ENCODE measurements around the gene TDG. TPM values are rescaled to one million over a fixed set of nuclear protein-coding genes. Genes with fewer than 3 reads are reported as not detected.

Gene TDG
- total RNA-seq, 1 experiment from 2014 or later, result 70.3 TPM

DNA sequence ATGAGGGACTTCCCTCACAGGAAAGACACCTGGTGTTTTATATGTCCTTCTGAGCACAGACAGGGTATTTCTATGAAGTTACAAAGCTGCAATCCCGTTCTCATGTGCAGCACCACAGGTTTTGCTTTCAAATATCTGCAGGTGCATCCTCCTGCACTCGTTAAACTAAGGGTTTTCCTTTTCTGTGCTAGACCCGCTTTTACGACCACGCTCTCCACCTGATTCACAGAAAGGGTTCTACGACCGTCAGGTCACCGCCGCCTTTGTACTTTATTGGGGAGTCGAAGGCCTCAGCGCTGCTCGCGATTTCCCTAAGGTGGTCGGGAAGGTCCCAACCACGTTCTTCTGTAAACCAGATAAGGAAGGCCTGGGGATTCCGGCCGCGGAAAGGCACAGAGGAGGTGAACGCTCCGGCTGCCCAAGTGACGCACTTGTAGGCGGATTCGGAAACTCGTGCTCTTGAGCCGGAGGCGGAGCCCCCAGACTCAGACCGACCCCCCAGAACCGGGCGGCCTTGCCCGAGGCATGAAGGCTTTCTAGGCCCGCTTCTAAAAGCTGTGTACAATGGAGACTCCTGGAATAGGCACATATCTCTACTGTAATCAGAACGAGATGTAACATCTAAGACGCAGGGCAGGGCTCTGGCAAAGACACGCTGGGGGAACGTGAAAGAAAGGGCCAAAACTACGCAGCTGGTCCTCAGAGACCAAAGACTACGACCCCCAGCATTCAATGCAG, 36.5 kb upstream of the TDG start:
- no peak overlapping the region for H2AK5ac ChIP-seq (ENCODE audit: insufficient read length, low read length)
- H3K23me2 ChIP-seq (ENCODE audit: insufficient read length, low read depth, low read length, poor library complexity, severe bottlenecking), result peaks cover 15% of the 10 kb centered on the region
- H3K4ac ChIP-seq (ENCODE audit: low read depth, low read length), result no peak overlapping the region
- peak overlapping the region; percentile 51 for H3K27ac ChIP-seq (ENCODE audit: insufficient read length, low read depth, low read length)
- H2BK120ac ChIP-seq (ENCODE audit: low read depth, low read length, poor library complexity, severe bottlenecking), result no peak overlapping the region
- H3K23ac ChIP-seq (ENCODE audit: insufficient read length, low read depth, low read length), result no peak overlapping the region
- no peak overlapping the region for H3T11ph ChIP-seq (ENCODE audit: low read length)
- Mint-ChIP-seq H3K4me1 (peaks cover 25 to 31% of the 10 kb centered on the region in 2 experiments), H3K4me3 (peak overlapping the region; percentile 80 to 91), H3K36me3 (ENCODE audit: insufficient read depth in 1 of 3, low read depth in 3 of 3) (peaks cover 28 to 35% (median 28%) of the 10 kb centered on the region in 3 experiments), H3K27ac (peak overlapping the region; percentile 98 to 100 (median 99)), H3K27me3 (ENCODE audit: low read depth) (no peaks in the 10 kb centered on the region), H3K9me3 (no peaks in the 10 kb centered on the region)
- peaks cover 4% of the 10 kb centered on the region for H3K79me1 ChIP-seq (ENCODE audit: insufficient read depth, low read depth, low read length, poor library complexity, severe bottlenecking)
- no CpG with 5 or more reads among the region's 37 CpGs for WGBS (ENCODE audit: extremely low coverage, insufficient read length, low lambda C conversion rate)
- peak overlapping the region; percentile 77 for H3K18ac ChIP-seq (ENCODE audit: insufficient read length, low read depth, low read length)
- TF ChIP-seq CTCF (conservative IDR thresholded peaks at IDR 0.05), result no peak
- peak; percentile 94 for DNase-seq
- H3K56ac ChIP-seq (ENCODE audit: insufficient read length, low read depth, low read length), result no peak overlapping the region
- H3K9ac ChIP-seq (ENCODE audit: extremely low read depth, insufficient read length, low read length), result peak overlapping the region; percentile 87
- H4K5ac ChIP-seq (ENCODE audit: insufficient read length, low read depth, low read length), result no peak overlapping the region
- peaks cover 17% of the 10 kb centered on the region for H3K79me2 ChIP-seq (ENCODE audit: insufficient read depth, low read length)
- peak overlapping the region; percentile 79; the same call in 1 of the 2 replicates for H3K14ac ChIP-seq (ENCODE audit: insufficient read depth, low read length)
- H3K27me3 ChIP-seq (ENCODE audit: insufficient read depth, low read length), result no peaks in the 10 kb centered on the region
- H3K9me3 ChIP-seq (ENCODE audit: control insufficient read depth, low read depth, low read length), result no peaks in the 10 kb centered on the region
- peaks cover 2% of the 10 kb centered on the region for H4K20me1 ChIP-seq (ENCODE audit: control insufficient read depth, insufficient read depth, insufficient read length)
- no peak overlapping the region for H2BK5ac ChIP-seq (ENCODE audit: insufficient read length, low read length)
- no peak overlapping the region for H2BK12ac ChIP-seq (ENCODE audit: insufficient read length, low read depth, low read length)
- no peak overlapping the region for H4K8ac ChIP-seq (replicated peaks; ENCODE audit: insufficient read length, low read depth, low read length)
- no peak overlapping the region for H4K91ac ChIP-seq (ENCODE audit: insufficient read length, low read depth, low read length)
- H2BK15ac ChIP-seq (ENCODE audit: low read depth, low read length), result no peak overlapping the region
- peak overlapping the region; percentile 65 for H2AFZ ChIP-seq (ENCODE audit: low read length)
- H2BK20ac ChIP-seq (ENCODE audit: low read depth, low read length, poor library complexity, severe bottlenecking), result no peak overlapping the region
- peak overlapping the region; percentile 97 for H3K4me2 ChIP-seq (ENCODE audit: insufficient read depth, insufficient read length, low read length)
- H3K4me1 ChIP-seq (ENCODE audit: insufficient read depth, low read length), result no peaks in the 10 kb centered on the region; the same call in 1 of the 2 replicates

All from H9 (cell line).